Stimulated activated CD8-positive, alpha-beta memory T cell treated with anti-CD3 and anti-CD28 coated beads, Interleukin-12 subunit alpha, Interleukin-12 subunit beta, amount 100 ng/mL, for 1 hour (primary cell): ENCODE results near the gene KRTCAP2.
"Not testable (repeated sequence)": the region's sequence is repeated elsewhere in the genome, so short reads cannot be mapped to it uniquely, and the experiment has no call there.

ENCODE experiments used
- DNase-seq: peaks from one replicate; pipeline ENCODE4 v3.0.0-alpha.2; 2020; ENCODE audit warnings: low read depth

KRTCAP2 gene

DNA sequence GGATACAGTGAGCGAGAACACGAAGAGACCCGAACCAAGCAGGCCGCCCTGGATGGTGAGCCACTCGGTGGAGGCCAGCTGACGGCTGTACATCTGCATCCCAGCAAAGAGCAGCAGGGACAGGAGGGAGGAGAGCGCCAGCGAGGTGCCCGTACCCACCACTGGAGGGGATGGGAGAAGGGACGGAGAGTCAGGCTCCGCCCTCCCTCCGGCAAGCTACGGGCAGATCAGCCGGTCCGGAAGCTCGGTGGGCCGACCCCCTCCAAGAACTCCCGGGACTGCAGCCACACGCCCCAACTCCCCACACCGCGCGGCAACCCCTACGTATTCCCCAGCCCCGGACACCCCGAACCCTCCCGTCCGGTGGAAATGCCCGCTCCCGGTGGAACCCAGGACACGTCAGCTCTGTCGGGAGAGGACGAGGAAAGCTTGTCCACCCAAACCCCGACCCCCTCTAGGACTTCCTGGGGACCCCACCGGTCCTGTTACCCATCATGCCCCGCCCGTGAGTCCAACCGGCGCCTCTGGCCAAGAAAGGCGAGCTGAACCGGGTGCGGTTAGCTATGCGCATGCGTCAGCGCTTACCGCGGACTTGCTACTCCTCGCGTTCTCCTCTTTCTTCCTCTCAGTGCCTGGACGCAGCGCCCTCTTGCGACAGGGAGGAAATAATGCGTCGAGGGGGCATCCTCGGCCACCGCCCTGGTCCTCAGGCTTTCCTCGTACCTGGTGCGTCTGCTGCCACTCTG, at the start of gene KRTCAP2:
KRTCAP2 (minus strand) TSS at position 573 of the 746 bp plus-strand sequence; CDS start at position 493, 80 bp downstream.
- peak; percentile 92 for DNase-seq

DNA sequence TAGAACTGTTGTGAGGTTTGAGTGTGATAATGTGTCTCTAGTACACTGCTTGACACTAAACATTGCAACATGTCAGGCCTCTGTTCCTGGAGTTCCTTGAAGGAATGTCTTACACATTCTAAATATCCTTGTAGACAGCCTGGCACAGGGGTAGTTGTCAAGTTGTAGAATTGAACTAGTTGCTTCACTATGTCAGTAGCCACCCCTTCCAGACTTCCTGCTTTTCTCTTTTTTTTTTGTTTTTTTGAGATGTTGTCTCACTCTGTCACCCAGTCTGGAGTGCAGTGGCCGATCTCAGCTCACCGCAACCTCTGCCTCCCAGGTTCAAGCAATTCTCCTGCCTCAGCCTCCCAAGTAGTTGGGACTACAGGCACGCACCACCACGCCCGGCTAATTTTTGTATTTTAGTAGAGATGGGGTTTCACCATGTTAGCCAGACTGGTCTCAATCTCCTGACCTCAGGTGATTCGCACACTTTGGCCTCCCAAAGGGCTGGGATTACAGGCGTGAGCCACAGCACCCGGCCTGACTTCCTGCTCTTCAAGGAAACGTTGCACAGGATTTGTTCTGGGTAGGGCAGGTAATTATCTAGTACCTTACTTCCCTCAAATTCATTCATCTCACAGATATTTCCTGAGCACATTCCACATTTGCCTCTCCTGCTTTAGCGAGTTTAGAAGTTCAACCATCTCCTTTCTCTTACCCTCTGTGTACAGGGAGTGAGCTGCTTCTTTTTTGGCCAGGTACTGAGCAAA, 47.3 kb upstream of the KRTCAP2 start:
- DNase-seq = not testable (repeated sequence)

DNA sequence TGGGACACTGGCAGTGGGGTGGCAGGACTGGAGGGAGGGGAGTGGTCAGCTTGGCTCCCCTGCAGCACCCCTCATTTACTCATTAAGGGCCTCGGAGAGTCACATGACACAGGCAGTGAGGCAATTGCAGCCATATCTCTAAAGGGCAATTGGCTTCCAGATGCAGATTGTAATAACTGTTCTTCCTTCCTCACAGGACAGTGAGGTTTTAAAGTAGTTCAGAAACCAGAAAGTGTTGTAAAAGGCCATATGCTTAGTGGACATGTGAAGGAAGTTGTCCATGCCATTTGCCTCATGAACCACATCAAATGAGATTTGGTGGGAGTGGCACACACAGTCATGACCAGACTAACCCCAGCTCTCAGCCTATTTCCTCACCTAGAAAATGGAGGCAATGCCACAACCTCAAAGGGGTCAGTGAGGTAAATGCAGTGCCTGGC, 46.5 kb upstream of the KRTCAP2 start:
- no peak for DNase-seq

DNA sequence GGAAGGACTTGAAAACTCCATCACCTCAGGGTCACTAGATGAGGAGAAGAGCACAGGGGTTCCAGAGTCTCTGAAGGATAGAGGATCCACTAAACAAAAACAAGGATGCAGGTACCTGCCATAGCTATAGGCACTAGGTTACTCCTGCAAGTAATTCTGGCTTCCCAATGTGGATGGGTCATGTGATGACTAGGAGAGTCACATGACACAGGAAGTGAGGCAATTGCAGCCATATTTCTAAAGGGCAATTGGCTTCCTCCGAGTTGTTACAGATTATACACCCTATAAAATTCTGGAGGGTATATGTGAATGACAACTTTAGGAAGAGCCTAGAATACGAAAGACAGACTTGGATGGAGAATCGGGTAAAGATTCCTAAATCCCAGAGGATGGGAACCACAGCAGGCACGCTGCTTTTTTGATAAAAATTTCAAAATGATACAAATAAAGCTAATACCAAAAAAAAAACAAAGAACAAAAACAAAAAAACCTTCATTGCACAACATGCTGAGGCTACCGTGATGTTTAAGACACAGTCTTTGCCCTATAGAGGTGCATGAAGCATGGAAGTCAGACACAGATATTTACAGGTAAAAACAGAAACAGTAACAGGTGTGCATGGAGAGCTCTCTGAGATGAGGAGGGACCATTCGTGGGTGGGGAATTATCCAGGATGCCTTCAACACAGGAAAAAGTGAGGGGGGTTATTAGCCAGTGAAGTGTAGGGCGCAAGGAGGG, 45.9 kb upstream of the KRTCAP2 start:
- no peak for DNase-seq

DNA sequence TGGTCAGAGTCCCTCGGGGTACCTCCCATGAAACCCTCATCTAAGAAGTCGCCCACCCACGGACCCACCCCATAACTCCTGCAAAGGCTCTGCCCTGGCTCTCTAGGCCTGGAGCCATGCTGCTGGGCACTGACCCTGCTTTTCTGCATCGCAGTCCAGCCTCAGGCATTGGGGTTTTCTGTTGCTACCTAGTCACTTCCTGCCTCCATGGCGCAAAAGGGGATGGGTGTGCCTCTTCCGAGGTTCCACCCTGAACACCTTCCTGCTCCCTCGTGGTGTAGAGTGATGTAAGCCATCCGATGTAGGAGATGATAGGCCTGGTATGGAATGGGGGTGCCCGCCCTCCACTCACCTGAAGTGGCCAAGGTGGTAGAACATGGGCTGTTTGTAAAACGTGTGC, 41.6 kb upstream of the KRTCAP2 start:
- not testable (repeated sequence) for DNase-seq

DNA sequence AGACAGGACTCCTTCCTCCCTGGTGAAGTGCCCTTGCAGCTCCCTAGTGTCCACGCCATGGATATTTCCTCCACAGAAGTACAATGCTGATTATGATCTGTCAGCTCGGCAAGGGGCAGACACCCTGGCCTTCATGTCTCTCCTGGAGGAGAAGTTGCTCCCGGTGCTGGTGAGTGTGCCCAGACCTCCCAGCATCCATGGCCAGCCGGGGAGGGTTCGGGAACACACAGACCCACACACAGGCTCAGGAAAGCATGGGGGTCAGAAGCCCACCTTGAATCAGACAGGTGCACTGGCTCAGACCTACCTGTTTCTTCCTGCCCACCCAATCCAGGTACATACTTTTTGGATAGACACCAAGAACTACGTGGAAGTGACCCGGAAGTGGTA, 38.9 kb upstream of the KRTCAP2 start:
- DNase-seq = not testable (repeated sequence)

DNA sequence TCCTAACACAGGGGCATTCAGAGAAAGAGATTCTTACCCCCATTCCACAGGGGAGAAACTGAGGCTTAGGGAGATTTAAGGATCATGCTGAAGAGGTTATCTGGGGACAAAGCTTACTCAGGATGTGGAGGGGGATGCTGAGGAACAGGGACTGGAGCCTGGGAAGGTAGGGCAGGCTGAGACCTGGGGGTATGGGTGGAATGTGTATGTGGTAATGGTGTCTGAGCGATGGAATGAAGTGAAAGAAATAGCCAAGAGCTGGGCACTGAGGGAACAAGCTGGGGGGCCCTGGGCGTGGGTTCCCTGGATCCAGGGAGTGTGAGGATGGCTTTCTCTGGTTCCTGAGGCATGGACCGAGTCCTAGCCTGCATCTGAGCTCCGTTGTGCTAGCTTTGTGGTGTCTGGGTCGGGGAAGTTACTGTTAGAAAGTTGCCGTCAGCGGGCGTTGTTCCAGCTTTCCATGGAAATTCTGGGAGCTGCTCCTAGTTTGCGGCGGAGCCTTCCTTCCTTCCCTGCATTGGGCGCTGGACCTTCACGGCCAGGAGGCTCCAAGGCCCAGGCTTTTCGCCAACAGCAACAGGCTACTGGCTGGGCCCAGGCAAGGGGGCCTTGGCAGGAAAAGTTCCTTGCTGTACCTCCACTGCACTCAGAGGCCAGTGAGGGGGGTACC, 38.4 kb upstream of the KRTCAP2 start:
- not testable (repeated sequence) for DNase-seq

GRCh38 chr1:155210314-155211104, 37.4 kb upstream of the KRTCAP2 start:
- no peak for DNase-seq

- DNase-seq = no peak
Observed at GRCh38 chr1:155209312-155209721, 36.2 kb upstream of the KRTCAP2 start.

DNA sequence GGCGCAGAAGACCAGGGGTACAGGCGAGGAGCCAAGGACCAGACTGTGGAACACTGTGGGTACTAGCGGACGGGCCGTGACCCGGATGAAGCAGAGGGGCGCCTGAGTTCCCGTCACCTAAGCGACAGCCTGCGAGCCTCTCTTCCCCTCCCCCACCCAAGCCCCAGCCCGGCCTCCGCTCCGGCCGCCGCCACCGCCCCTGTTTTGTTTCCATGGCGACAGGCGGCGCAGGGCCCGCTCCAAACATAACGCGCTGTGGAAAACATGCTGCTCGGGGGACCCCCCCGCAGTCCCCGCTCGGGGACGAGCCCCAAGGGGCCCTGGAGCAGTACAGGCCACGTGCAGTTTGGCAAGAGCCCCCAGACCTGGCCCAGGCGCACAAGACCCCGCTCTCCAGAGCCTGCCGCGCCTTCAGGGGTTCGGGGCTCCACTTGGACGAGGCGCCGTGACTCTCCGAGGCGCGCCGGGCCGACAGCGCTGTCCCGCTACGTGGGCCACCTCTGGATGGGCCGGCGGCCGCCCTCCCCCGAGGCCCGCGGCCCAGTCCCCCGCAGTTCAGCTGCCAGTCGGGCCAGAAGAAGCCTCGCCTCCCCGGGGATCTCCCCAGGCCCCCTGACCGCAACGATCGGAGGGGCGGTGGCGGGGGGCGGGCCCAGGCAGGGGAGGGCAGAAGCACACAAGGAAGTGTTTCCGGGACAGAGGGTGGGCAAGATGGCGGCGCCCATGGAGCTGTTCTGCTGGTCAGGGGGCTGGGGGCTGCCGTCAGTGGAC, 35.6 kb upstream of the KRTCAP2 start, which contains the start of gene MTX1:
MTX1 (plus strand) TSS at position 155 of the 771 bp plus-strand sequence; CDS start at position 265, 110 bp downstream.
- DNase-seq = peak; percentile 78

DNA sequence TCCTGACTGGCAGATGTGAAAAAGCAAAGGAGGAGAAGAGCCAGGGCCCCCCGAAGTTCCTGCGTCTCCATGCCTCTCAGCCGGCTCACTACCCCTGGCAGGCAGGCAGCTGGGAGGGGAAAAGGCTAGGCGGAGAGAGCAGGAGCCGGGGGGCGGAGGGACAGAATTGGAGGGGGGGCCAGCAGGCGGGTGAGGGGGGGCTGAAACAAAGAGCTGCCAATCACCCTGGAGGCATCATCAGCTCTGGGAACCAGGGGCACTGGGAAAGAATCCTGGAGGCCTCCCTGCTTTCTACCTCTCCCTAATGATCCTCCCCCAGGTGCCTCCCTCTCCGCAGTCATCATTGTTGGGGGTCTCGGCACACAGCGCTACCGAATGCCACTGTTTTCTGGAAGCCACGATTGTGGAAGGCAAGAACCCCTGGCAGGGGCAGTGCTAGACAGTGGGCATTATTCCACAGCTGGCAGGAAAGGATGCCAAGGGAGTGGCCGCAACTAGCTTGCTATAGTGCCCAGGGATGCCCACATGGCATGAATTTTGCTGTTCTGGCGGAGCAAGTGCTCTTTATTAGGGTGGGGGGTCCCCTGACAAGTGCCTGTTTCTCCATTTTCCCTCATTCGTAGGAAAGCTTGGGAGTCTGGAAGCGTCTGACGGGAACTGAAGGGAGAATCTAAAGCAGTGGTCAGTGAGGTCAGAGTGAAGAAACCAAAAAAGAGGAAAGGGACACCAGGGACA, 34.9 kb upstream of the KRTCAP2 start, which contains the start of gene THBS3:
THBS3 (minus strand) TSS at position 92 of the 735 bp plus-strand sequence; CDS start at position 71, 21 bp downstream.
- no peak for DNase-seq

DNA sequence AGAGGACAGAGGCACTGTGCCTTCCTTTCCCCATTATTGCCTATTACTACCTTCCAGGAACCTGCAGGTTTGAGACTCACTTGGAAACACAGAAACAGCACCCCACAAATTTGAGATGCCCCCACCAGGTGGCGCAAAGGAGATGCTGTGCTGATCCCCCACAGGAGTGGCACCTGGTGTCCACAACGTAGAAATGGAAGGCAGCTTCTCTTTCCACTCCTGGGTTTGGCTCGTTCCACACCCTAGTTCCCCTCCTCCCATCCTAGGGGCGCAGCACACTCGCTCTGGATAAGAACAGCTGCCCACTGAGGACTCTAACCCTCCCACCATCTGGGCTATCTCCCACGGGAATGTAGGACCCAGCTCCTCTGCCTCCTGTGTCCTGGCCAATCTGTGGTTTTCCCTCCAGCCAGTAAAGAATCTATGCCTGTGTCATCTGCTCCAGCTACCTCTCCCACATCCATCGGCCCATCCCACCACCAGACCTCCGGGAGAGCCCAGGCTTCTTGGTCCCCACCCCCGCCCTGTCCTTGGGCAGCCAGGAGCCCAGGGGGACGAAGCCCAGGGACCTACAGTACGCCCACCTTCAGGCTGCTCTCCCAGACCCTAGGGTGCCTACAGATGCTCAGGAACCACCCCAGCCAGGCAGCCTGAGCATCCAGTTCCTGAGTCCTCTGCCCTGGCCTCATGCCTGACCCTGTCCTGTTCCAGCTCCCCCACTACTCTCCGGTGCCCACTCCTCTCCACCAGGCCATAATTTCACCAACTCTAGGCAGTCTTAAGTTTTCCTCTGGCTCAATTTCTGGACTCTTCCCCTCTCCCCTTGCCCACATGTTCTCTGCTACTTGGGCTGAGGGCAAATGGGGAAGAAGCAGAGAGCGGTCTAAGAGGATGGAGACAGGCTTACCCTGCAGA, 34.0 kb upstream of the KRTCAP2 start:
- peak; percentile 85 for DNase-seq

- no peak for DNase-seq
Observed at GRCh38 chr1:155205969-155206593, 33.0 kb upstream of the KRTCAP2 start.

GRCh38 chr1:155205035-155205434, 31.9 kb upstream of the KRTCAP2 start:
- DNase-seq = no peak

DNA sequence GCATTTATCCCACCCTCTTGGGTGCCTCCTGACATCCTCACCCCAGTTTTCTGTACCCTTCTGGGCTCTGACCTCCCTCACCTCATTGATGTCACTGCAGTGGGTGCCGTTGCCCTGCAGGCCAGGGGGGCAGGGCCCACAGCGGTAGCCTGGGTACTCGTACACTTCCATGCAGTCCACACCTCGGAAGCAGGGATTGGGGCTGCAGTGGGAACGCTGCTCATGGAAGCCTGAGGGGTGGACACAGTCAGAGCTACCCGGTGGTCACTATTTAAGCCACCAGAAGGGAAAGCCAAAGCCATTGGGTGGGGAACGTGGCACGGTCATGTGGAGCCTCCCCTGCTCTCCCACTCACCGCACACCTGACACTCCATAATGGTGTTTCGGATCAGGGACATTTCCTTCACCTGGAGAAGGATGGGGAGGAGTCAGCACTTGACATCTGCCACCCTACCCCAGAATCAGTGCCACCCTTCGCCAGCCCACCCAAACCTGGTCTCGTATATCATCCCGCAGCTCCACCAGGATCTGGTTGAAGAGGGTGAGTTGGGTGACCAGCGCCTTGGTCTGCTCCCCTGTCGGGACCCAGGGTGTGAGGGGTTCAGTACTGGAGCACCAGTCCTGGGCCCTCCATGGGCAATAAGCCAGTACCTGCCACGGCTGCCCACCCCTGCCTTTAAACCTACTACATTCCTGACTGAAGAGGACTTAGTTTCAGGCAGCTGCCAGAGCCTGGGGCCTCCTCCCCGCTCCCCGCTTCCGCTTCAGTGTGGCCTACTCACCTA, 29.8 kb upstream of the KRTCAP2 start:
- DNase-seq = no peak

GRCh38 chr1:155202198-155202597, 29.1 kb upstream of the KRTCAP2 start:
- no peak for DNase-seq

GRCh38 chr1:155200920-155201319, 27.8 kb upstream of the KRTCAP2 start:
- no peak for DNase-seq
